ENCODE measurements around the gene BBX. TPM values are rescaled to one million over a fixed set of nuclear protein-coding genes. Genes with fewer than 3 reads are reported as not detected.
A peak's percentile ranks its signal among the peaks of the same experiment; 100 is the strongest.

The BBX gene
- total RNA-seq, 1 donor from 2014 or later, result 54.1 TPM

DNA sequence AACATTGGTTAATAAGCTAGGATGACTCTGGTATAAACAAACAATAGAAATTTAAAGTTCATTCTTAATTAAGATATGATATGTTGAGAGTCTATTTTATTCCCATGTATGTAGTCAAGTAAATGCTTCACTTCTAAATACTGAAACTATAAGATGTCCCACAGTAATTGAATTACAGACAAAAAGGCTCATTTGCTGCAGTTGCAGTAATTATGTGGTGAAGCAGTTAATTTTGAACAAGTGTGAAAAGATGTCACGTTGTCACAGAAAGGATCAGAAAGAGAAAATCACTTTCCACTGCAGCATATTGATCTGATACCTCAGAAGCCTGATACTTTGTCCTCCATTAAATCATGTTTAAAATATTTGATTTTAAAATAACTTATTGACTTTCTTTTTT, 159.8 kb downstream of the BBX start:
- Mint-ChIP-seq H3K27me3 (no peaks in the 10 kb centered on the region), H3K36me3 (ENCODE audit: insufficient read depth) (peaks cover 2% of the 10 kb centered on the region), H3K27ac (no peak overlapping the region), H3K4me1 (ENCODE audit: low read depth) (peaks cover 17% of the 10 kb centered on the region), H3K9me3 (ENCODE audit: low read depth) (no peaks in the 10 kb centered on the region), H3K4me3 (ENCODE audit: low read depth) (no peak overlapping the region)
- TF ChIP-seq, protein P1, sequence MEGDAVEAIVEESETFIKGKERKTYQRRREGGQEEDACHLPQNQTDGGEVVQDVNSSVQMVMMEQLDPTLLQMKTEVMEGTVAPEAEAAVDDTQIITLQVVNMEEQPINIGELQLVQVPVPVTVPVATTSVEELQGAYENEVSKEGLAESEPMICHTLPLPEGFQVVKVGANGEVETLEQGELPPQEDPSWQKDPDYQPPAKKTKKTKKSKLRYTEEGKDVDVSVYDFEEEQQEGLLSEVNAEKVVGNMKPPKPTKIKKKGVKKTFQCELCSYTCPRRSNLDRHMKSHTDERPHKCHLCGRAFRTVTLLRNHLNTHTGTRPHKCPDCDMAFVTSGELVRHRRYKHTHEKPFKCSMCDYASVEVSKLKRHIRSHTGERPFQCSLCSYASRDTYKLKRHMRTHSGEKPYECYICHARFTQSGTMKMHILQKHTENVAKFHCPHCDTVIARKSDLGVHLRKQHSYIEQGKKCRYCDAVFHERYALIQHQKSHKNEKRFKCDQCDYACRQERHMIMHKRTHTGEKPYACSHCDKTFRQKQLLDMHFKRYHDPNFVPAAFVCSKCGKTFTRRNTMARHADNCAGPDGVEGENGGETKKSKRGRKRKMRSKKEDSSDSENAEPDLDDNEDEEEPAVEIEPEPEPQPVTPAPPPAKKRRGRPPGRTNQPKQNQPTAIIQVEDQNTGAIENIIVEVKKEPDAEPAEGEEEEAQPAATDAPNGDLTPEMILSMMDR (IDR thresholded peaks at IDR 0.05; ENCODE audit: unreplicated experiment), result no peak
- no peak for DNase-seq (ENCODE audit: low spot score, unreplicated experiment)

DNA sequence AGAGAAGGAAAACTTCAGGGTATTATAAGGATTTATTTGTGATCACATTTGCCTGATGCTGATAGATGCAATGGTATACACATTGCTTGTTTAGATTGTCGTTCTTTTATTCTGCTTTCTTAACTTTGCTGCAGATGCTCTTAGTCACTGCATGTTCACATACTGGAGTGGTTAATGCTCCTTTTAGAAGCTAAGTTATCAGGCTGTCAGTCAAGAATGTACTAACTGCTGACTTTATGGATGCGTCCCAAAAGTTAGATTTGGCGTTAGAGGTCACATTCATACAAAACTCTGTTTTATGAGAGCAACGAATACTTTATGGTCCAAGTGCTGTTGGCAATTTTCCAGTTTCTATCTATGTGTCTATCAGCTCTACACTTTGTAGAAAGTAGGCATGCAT, 160.7 kb downstream of the BBX start:
- no peak for DNase-seq (ENCODE audit: low spot score, unreplicated experiment)
- TF ChIP-seq, protein P1 (IDR thresholded peaks at IDR 0.05; ENCODE audit: unreplicated experiment), result no peak
- peaks cover 17% of the 10 kb centered on the region for H3K4me1 Mint-ChIP-seq (ENCODE audit: low read depth)
- no peaks in the 10 kb centered on the region for H3K9me3 Mint-ChIP-seq (ENCODE audit: low read depth)
- H3K36me3 Mint-ChIP-seq (ENCODE audit: insufficient read depth), result peaks cover 2% of the 10 kb centered on the region
- no peak overlapping the region for H3K4me3 Mint-ChIP-seq (ENCODE audit: low read depth)
- H3K27me3 Mint-ChIP-seq, result no peaks in the 10 kb centered on the region
- no peak overlapping the region for H3K27ac Mint-ChIP-seq

DNA sequence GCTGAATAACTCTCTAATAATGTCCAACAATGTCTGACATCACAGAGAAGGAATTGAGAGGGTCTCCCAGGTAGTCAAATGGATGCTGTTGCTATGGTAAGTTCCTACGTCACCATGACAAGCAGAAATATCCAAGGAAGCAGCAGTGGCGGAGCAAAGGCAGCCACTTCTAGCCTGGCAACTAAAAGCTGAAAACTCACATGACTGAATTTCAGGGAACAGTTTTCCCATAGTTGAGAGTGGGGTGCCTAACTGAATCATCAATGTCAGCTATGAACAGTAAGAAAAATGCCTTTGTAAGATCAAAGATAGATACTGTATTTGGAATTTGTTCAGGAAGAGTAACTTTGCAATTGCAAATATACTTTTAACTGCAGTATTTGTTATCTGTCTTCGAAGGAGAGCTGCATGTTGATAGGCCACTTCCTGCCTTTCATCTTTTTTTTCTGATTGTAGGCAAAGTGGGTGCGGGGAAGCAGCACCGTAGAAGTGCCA, 161.7 kb downstream of the BBX start:
- Mint-ChIP-seq H3K4me3 (ENCODE audit: low read depth) (no peak overlapping the region), H3K27ac (peak overlapping the region; percentile 62), H3K36me3 (ENCODE audit: insufficient read depth) (peaks cover 2% of the 10 kb centered on the region), H3K9me3 (ENCODE audit: low read depth) (no peaks in the 10 kb centered on the region), H3K4me1 (ENCODE audit: low read depth) (peaks cover 20% of the 10 kb centered on the region), H3K27me3 (no peaks in the 10 kb centered on the region)
- no peak for DNase-seq (ENCODE audit: low spot score, unreplicated experiment)
- TF ChIP-seq, protein P1 (IDR thresholded peaks at IDR 0.05; ENCODE audit: unreplicated experiment), result no peak

DNA sequence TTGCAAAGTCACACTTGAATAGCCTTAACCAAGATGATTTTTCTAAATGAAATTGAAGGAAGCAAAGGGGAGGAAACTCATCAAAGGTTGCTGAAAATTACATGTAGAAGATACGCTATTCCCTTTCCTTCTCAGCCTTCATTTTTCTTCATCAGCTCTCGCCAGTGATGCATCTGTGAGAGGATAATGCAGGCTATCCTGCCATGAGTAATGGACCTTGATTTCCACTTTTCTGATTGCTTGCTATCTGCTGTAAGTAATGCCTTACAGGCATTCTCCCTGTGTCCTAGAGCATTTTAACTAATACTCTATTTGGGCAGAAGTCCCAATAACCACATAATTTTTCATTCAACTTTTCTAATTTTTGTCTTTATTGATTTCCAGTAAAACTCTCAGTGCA, 162.6 kb downstream of the BBX start:
- Mint-ChIP-seq H3K27me3 (no peaks in the 10 kb centered on the region), H3K9me3 (ENCODE audit: low read depth) (no peaks in the 10 kb centered on the region), H3K4me1 (ENCODE audit: low read depth) (peaks cover 23% of the 10 kb centered on the region), H3K4me3 (ENCODE audit: low read depth) (no peak overlapping the region), H3K27ac (no peak overlapping the region), H3K36me3 (ENCODE audit: insufficient read depth) (no peaks in the 10 kb centered on the region)
- TF ChIP-seq, protein P1 (IDR thresholded peaks at IDR 0.05; ENCODE audit: unreplicated experiment), result no peak
- DNase-seq (ENCODE audit: low spot score, unreplicated experiment), result no peak

DNA sequence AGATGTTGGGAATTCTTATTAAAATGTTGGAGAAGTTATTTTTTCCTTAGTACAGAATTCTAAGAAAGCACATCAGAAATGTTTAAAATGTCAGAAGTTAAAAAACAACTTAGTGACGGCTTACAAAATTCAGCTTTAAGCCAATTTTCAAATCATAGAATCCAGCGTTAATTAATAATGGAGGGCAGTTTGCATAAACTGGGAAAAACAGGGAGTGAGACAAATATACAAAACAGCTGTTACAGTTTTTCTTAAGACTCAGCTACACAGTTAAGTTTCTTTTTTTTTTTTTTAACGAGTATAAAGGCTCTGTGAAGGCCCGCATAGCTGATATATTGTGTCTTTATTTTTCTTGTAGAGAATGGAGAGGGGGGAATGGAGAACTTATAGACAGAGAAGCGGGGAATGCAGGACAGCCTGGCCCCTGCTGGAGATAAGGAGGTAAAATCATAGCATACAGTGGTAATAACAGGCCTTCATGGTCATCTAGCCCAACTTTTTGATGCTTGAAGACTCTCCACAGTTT, 164.4 kb downstream of the BBX start:
- no peak for DNase-seq (ENCODE audit: low spot score, unreplicated experiment)
- Mint-ChIP-seq H3K9me3 (ENCODE audit: low read depth) (no peaks in the 10 kb centered on the region), H3K27me3 (no peaks in the 10 kb centered on the region), H3K4me1 (ENCODE audit: low read depth) (peaks cover 22% of the 10 kb centered on the region), H3K4me3 (ENCODE audit: low read depth) (no peak overlapping the region), H3K27ac (no peak overlapping the region), H3K36me3 (ENCODE audit: insufficient read depth) (no peaks in the 10 kb centered on the region)
- TF ChIP-seq, protein P1 (IDR thresholded peaks at IDR 0.05; ENCODE audit: unreplicated experiment), result no peak
